Measurements from ENCODE around the gene RELN. TPM values are rescaled to one million over a fixed set of nuclear protein-coding genes. Genes with fewer than 3 reads are reported as not detected.
A peak's percentile ranks its signal among the peaks of the same experiment; 100 is the strongest.

The RELN gene
- polyA plus RNA-seq, 12 donors, result 3.0 to 21.0 (median 5.0) TPM; not detected in 1

GRCh38 chr7:103894656-103895596 lies 94.5 kb downstream of the RELN start:
- DNase-seq, result no peak

GRCh38 chr7:103893350-103893749 lies 96.1 kb downstream of the RELN start:
- DNase-seq, result no peak

- no peak for DNase-seq
These were observed 100.0 kb downstream of the RELN start for GRCh38 chr7:103889451-103889850.

GRCh38 chr7:103888603-103889153 lies 100.8 kb downstream of the RELN start:
- DNase-seq, result no peak

GRCh38 chr7:103887853-103888602 lies 101.4 kb downstream of the RELN start:
- DNase-seq, result no peak

- DNase-seq, result no peak
These were observed 102.4 kb downstream of the RELN start for GRCh38 chr7:103887050-103887449.

GRCh38 chr7:103879928-103880600 lies 109.4 kb downstream of the RELN start:
- DNase-seq, result peak; percentile 4

- DNase-seq, result peak; percentile 3
These were observed 110.0 kb downstream of the RELN start for GRCh38 chr7:103879411-103879810.

- no peak for DNase-seq
These were observed 111.9 kb downstream of the RELN start for GRCh38 chr7:103877565-103877964.

- no peak for DNase-seq
These were observed 113.7 kb downstream of the RELN start for GRCh38 chr7:103875718-103876117.

- no peak for DNase-seq
These were observed 118.0 kb downstream of the RELN start for GRCh38 chr7:103871473-103871872.

GRCh38 chr7:103870664-103871063 lies 118.8 kb downstream of the RELN start:
- no peak for DNase-seq

GRCh38 chr7:103867874-103868273 lies 121.6 kb downstream of the RELN start:
- DNase-seq, result no peak

- no peak for DNase-seq
These were observed 122.5 kb downstream of the RELN start for GRCh38 chr7:103866919-103867318.

GRCh38 chr7:103865442-103865841 lies 124.0 kb downstream of the RELN start:
- no peak for DNase-seq

- no peak for DNase-seq
These were observed 127.0 kb downstream of the RELN start for GRCh38 chr7:103862302-103863035.

- no peak for DNase-seq
These were observed 129.7 kb downstream of the RELN start for GRCh38 chr7:103859709-103860108.

- no peak for DNase-seq
These were observed 132.0 kb downstream of the RELN start for GRCh38 chr7:103857435-103857834.

GRCh38 chr7:103856929-103857328 lies 132.5 kb downstream of the RELN start:
- DNase-seq, result no peak

- DNase-seq, result no peak
These were observed 133.8 kb downstream of the RELN start for GRCh38 chr7:103855671-103856070.

- no peak for DNase-seq
These were observed 134.8 kb downstream of the RELN start for GRCh38 chr7:103854611-103855010.
